WTC11 (cell line): Measurements from ENCODE around the gene RGL3. TPM values are rescaled to one million over a fixed set of nuclear protein-coding genes. Genes with fewer than 3 reads are reported as not detected.
A peak's percentile ranks its signal among the peaks of the same experiment; 100 is the strongest.

ENCODE experiments used
- ATAC-seq: fragments of 200-7000 bp; cut with Tn5 transposase; 2 replicates; pipeline ENCODE4 v1.10.0; 2021; ENCODE audit warnings: mild to moderate bottlenecking, moderate library complexity
- CTCF ChIA-PET: fragments of 300-600 bp; sonication (Branson Sonifier 250); formaldehyde crosslinking; loops from one replicate; lab custom pipeline; 2021; ENCODE audit warnings: antibody characterized with exemption; lab: Charles Lee
- POLR2A ChIA-PET: fragments of 350-600 bp; sonication (Branson Sonifier 250); formaldehyde crosslinking; loops from one replicate; lab custom pipeline; 2021; ENCODE audit warnings: antibody characterized with exemption; lab: Charles Lee
- DNase-seq: peaks from one replicate; pipeline ENCODE4 v3.0.0; 2021; ENCODE audit warnings: low spot score
- H3K27ac Mint-ChIP-seq: 2 replicates; pipeline ENCODE4 v1.8.0; 2021; ENCODE audit warnings: mixed read lengths
- H3K27me3 Mint-ChIP-seq: 2 replicates; pipeline ENCODE4 v1.8.0; 2021; ENCODE audit warnings: low read depth, mild to moderate bottlenecking, moderate library complexity, mixed read lengths
- H3K36me3 Mint-ChIP-seq: 2 replicates; pipeline ENCODE4 v1.8.0; 2021; ENCODE audit warnings: mixed read lengths
- H3K4me1 Mint-ChIP-seq: 2 replicates; pipeline ENCODE4 v1.8.0; 2022; ENCODE audit warnings: mixed read lengths
- H3K4me3 Mint-ChIP-seq: 2 replicates; pipeline ENCODE4 v1.8.0; 2021; ENCODE audit warnings: mild to moderate bottlenecking, moderate library complexity, mixed read lengths
- H3K9me3 Mint-ChIP-seq: 2 replicates; pipeline ENCODE4 v1.8.0; 2021; ENCODE audit warnings: mixed read lengths
- CREB1 ChIP-seq: sonication (generic); formaldehyde crosslinking; IDR thresholded peaks from 2 replicates; pipeline ENCODE4 v1.8.0; 2023; ENCODE audit warnings: mild to moderate bottlenecking, missing genetic modification reagents
- CREM ChIP-seq: sonication (generic); formaldehyde crosslinking; IDR thresholded peaks from 2 replicates; pipeline ENCODE4 v1.8.1; 2022; ENCODE audit warnings: mild to moderate bottlenecking, missing genetic modification reagents, moderate library complexity
- FOXP1 ChIP-seq: sonication (generic); formaldehyde crosslinking; IDR thresholded peaks from 2 replicates; pipeline ENCODE4 v1.8.0; 2022; ENCODE audit warnings: missing genetic modification reagents, mild to moderate bottlenecking, moderate library complexity, borderline replicate concordance
- JUN ChIP-seq: sonication (generic); formaldehyde crosslinking; IDR thresholded peaks from 2 replicates; pipeline ENCODE4 v1.8.0; 2023; ENCODE audit warnings: mild to moderate bottlenecking, missing genetic modification reagents
- NFYB ChIP-seq: sonication (generic); formaldehyde crosslinking; conservative IDR thresholded peaks from 2 replicates; pipeline ENCODE4 v1.8.0; 2022; ENCODE audit warnings: low read depth, missing genetic modification reagents
- SP1 ChIP-seq: sonication (generic); formaldehyde crosslinking; conservative IDR thresholded peaks from 2 replicates; pipeline ENCODE4 v1.8.1; 2022; ENCODE audit warnings: missing genetic modification reagents
- TEAD1 ChIP-seq: sonication (generic); formaldehyde crosslinking; IDR thresholded peaks from 2 replicates; pipeline ENCODE4 v1.8.0; 2022; ENCODE audit warnings: mild to moderate bottlenecking, missing genetic modification reagents
- ZBTB21 ChIP-seq: sonication (generic); formaldehyde crosslinking; IDR thresholded peaks from 2 replicates; pipeline ENCODE4 v1.8.1; 2023; ENCODE audit warnings: mild to moderate bottlenecking, missing genetic modification reagents, borderline replicate concordance
- ZNF219 ChIP-seq: sonication (generic); formaldehyde crosslinking; IDR thresholded peaks from 2 replicates; pipeline ENCODE4 v1.8.0; 2023; ENCODE audit warnings: missing genetic modification reagents, mild to moderate bottlenecking, borderline replicate concordance
- ZNF416 ChIP-seq: fragments of 250-450 bp; sonication (Bioruptor Pico); IDR thresholded peaks from 2 replicates; pipeline ENCODE4 v1.9.0; 2021; ENCODE audit warnings: mild to moderate bottlenecking, inconsistent platforms
- ZNF423 ChIP-seq: fragments of 250-450 bp; sonication (Bioruptor Pico); IDR thresholded peaks from 2 replicates; pipeline ENCODE4 v2.1.2; 2022; ENCODE audit warnings: mild to moderate bottlenecking, moderate library complexity
- total RNA-seq: library from RNA; stranded (reverse); gene quantifications from 3 replicates; pipeline ENCODE4 v1.2.3, GENCODE V29; 2021
- TF ChIP-seq, protein P1 (sequence below): sonication (generic); formaldehyde crosslinking; IDR thresholded peaks from 2 replicates; pipeline ENCODE4 v1.8.0; 2022; ENCODE audit warnings: mild to moderate bottlenecking, missing genetic modification reagents
- TF ChIP-seq, protein P2 (sequence below): sonication (generic); formaldehyde crosslinking; IDR thresholded peaks from 2 replicates; pipeline ENCODE4 v1.8.0; 2022; ENCODE audit warnings: missing genetic modification reagents
- TF ChIP-seq, protein P3 (sequence below): sonication (generic); formaldehyde crosslinking; IDR thresholded peaks from 2 replicates; pipeline ENCODE4 v1.8.1; 2023; ENCODE audit warnings: mild to moderate bottlenecking, moderate library complexity, missing genetic modification reagents
- TF ChIP-seq, protein P4 (sequence below): fragments of 250-450 bp; sonication (Bioruptor Pico); IDR thresholded peaks from 2 replicates; pipeline ENCODE4 v1.8.0; 2021; ENCODE audit warnings: mild to moderate bottlenecking
- TF ChIP-seq, protein P5 (sequence below): sonication (generic); formaldehyde crosslinking; conservative IDR thresholded peaks from 2 replicates; pipeline ENCODE4 v1.8.1; 2022; ENCODE audit warnings: mild to moderate bottlenecking, missing genetic modification reagents
- TF ChIP-seq, protein P6 (sequence below): sonication (generic); formaldehyde crosslinking; IDR thresholded peaks from 2 replicates; pipeline ENCODE4 v1.8.1; 2022; ENCODE audit warnings: mild to moderate bottlenecking, moderate library complexity, missing genetic modification reagents
- TF ChIP-seq, protein P7 (sequence below): fragments of 250-450 bp; sonication (Bioruptor Pico); IDR thresholded peaks from 2 replicates; pipeline ENCODE4 v1.9.0; 2021; ENCODE audit warnings: mild to moderate bottlenecking

Gene RGL3
- total RNA-seq, 1 experiment from 2014 or later: 69.0 TPM

DNA sequence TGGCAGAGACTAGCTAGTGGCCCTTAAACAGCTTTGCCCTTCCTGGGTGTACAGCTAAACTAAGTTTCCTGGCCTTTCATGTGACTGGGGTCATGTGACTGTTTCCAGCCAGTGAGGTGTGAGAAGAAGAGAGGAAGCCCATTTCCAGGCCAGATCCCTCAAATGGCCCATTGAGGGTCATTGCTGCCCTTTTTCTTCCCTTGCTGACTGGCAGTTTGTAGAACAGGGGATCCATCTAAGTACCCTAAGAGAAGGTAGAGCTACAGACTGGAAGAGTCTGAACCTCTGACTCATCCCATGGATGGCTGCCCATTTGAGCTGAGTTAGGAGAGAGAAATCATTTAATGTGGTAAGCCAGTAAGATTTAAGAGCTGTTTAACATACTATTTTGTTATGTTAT is 41.9 kb downstream of the RGL3 start (continued):
- TF ChIP-seq, protein P1, sequence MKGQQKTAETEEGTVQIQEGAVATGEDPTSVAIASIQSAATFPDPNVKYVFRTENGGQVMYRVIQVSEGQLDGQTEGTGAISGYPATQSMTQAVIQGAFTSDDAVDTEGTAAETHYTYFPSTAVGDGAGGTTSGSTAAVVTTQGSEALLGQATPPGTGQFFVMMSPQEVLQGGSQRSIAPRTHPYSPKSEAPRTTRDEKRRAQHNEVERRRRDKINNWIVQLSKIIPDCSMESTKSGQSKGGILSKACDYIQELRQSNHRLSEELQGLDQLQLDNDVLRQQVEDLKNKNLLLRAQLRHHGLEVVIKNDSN (CRISPR knock-in tag): peak; percentile 81
- TF ChIP-seq, all 79 proteins: peak for 2

DNA sequence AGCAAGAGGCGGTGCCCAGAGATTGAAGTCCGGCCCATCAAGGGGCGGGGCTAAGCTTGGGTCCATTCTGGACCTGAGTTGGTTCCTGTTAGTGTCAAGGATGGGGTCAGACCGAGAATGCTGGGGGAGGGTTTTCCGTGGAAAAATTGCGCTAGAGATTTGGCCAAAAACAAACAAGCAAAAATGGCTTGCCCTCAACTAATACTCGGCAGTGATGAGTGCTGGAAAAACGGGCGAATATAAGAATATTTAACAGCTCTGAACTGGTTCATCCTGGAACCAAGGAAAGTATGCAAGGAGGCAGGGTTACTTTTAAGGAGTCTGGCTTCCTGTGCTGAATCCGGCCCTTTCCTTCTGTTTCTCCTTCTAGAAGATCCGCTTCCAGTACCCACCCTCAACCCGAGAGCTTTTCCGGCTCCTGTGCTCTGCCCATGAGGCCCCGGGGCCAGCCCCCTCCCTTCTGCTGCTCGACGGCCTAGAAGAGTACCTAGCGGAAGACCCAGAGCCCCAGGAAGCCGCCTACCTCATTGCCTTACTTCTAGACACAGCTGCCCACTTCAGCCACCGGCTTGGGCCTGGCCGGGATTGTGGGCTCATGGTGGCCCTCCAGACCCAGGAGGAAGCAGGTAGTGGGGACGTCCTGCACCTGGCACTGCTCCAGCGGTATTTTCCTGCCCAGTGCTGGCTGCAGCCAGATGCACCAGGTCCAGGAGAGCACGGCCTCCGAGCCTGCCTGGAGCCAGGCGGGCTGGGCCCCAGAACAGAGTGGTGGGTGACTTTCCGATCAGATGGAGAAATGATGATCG is 43.8 kb downstream of the RGL3 start:
- TF ChIP-seq CREM (CRISPR knock-in tag) (0 out of 2 replicates have a peak, but pooled peaks have one; percentile 20), SP1 (CRISPR knock-in tag) (no peak), ZNF423 (CRISPR knock-in tag) (no peak), FOXP1 (CRISPR knock-in tag) (peak; percentile 70; the same call in 1 of the 2 replicates), JUN (CRISPR knock-in tag) (no peak)
- TF ChIP-seq, protein P2, sequence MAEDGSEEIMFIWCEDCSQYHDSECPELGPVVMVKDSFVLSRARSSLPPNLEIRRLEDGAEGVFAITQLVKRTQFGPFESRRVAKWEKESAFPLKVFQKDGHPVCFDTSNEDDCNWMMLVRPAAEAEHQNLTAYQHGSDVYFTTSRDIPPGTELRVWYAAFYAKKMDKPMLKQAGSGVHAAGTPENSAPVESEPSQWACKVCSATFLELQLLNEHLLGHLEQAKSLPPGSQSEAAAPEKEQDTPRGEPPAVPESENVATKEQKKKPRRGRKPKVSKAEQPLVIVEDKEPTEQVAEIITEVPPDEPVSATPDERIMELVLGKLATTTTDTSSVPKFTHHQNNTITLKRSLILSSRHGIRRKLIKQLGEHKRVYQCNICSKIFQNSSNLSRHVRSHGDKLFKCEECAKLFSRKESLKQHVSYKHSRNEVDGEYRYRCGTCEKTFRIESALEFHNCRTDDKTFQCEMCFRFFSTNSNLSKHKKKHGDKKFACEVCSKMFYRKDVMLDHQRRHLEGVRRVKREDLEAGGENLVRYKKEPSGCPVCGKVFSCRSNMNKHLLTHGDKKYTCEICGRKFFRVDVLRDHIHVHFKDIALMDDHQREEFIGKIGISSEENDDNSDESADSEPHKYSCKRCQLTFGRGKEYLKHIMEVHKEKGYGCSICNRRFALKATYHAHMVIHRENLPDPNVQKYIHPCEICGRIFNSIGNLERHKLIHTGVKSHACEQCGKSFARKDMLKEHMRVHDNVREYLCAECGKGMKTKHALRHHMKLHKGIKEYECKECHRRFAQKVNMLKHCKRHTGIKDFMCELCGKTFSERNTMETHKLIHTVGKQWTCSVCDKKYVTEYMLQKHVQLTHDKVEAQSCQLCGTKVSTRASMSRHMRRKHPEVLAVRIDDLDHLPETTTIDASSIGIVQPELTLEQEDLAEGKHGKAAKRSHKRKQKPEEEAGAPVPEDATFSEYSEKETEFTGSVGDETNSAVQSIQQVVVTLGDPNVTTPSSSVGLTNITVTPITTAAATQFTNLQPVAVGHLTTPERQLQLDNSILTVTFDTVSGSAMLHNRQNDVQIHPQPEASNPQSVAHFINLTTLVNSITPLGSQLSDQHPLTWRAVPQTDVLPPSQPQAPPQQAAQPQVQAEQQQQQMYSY (CRISPR knock-in tag): peak; percentile 77; the same call in 1 of the 2 replicates
- TF ChIP-seq, protein P3, sequence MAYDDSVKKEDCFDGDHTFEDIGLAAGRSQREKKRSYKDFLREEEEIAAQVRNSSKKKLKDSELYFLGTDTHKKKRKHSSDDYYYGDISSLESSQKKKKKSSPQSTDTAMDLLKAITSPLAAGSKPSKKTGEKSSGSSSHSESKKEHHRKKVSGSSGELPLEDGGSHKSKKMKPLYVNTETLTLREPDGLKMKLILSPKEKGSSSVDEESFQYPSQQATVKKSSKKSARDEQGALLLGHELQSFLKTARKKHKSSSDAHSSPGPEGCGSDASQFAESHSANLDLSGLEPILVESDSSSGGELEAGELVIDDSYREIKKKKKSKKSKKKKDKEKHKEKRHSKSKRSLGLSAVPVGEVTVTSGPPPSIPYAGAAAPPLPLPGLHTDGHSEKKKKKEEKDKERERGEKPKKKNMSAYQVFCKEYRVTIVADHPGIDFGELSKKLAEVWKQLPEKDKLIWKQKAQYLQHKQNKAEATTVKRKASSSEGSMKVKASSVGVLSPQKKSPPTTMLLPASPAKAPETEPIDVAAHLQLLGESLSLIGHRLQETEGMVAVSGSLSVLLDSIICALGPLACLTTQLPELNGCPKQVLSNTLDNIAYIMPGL (CRISPR knock-in tag): peak; percentile 42; the same call in 1 of the 2 replicates
- TF ChIP-seq, protein P4, sequence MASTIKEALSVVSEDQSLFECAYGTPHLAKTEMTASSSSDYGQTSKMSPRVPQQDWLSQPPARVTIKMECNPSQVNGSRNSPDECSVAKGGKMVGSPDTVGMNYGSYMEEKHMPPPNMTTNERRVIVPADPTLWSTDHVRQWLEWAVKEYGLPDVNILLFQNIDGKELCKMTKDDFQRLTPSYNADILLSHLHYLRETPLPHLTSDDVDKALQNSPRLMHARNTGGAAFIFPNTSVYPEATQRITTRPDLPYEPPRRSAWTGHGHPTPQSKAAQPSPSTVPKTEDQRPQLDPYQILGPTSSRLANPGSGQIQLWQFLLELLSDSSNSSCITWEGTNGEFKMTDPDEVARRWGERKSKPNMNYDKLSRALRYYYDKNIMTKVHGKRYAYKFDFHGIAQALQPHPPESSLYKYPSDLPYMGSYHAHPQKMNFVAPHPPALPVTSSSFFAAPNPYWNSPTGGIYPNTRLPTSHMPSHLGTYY: no peak
- DNase-seq: peak; percentile 63
- peaks cover 24% of the 10 kb centered on the region for H3K4me1 Mint-ChIP-seq
- H3K27ac Mint-ChIP-seq: no peak overlapping the region; the same call in 1 of the 2 replicates
- H3K9me3 Mint-ChIP-seq: peaks cover 3% of the 10 kb centered on the region; the same call in 1 of the 2 replicates
- ATAC-seq: peak; percentile 11
- ChIA-PET CTCF (interaction anchor here (0.6 to 4.6 kb wide), 27 partner anchors 8 to 325 kb away, joined by 3 to 59 read pairs (median 6); partner anchors contain the start of genes CCDC159, CNN1, ECSIT and EPOR), POLR2A (interaction anchor here (0.5 to 3.1 kb wide), 10 partner anchors 8 to 143 kb away, joined by 3 to 16 read pairs (median 5); partner anchors contain the start of genes CCDC159, EPOR, RAB3D and RGL3)
- H3K36me3 Mint-ChIP-seq: peaks cover 10% of the 10 kb centered on the region
- peaks cover 3% of the 10 kb centered on the region; the same call in 1 of the 2 replicates for H3K27me3 Mint-ChIP-seq
- no peak overlapping the region for H3K4me3 Mint-ChIP-seq

DNA sequence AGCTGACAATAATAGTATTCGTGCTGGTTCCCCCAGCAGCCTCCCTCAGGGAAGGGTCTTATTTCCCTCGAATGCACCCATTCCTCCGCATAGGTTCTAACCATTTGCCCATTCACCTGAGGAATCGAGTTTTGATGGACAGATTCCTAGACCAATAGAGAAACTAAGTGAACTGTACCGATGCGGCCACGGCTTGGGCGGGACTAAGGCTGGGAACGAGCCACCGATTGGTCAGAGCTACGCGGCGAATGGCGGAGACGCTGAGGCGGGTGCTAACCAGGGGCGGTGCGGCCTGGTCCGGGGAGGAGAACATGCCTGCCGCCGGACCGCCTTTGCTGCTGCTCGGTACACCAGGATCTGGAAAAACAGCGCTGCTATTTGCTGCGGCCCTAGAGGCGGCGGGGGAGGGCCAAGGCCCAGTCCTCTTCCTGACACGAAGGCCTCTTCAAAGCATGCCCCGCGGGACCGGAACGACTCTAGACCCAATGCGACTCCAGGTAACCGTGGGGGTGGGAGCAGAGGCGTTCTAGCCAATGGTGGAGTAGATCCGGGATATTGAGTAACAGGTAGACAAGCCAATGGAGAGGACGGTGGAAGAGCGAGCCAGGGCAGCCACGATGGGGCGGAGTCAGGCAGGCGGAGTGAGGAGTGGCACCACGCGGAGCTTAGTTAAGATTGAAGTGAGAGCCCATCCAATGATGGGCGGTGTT is 44.5 kb downstream of the RGL3 start, which contains the start of gene SWSAP1:
Gene SWSAP1, plus strand, starts transcription at position 234 of the 710 bp plus-strand sequence. Its CDS starts 15 bp downstream, at position 249.
- POLR2A ChIA-PET: interaction anchor here (0.5 to 3.1 kb wide), 12 partner anchors 9 to 144 kb away, joined by 3 to 16 read pairs (median 5); partner anchors contain the start of genes CCDC159, EPOR, ODAD3 and PRKCSH
- peaks cover 6% of the 10 kb centered on the region for H3K36me3 Mint-ChIP-seq
- no peak within 1 kb of the TSS; the same call in 1 of the 2 replicates for H3K27ac Mint-ChIP-seq
- H3K9me3 Mint-ChIP-seq: no peaks in the 10 kb centered on the region
- no peaks in the 10 kb centered on the region for H3K27me3 Mint-ChIP-seq
- CTCF ChIA-PET: interaction anchor here (0.6 to 4.6 kb wide), 27 partner anchors 9 to 326 kb away, joined by 3 to 59 read pairs (median 6); partner anchors contain the start of genes CCDC159, CNN1, ECSIT and EPOR
- H3K4me3 Mint-ChIP-seq: no peak within 1 kb of the TSS
- peaks cover 19% of the 10 kb centered on the region for H3K4me1 Mint-ChIP-seq
- ATAC-seq (peak; percentile 93), DNase-seq (peak; percentile 98)
- TF ChIP-seq ZBTB21 (CRISPR knock-in tag) (no peak), TEAD1 (CRISPR knock-in tag) (0 out of 2 replicates have a peak, but pooled peaks have one; percentile 68), ZNF219 (CRISPR knock-in tag) (no peak), ZNF416 (CRISPR knock-in tag) (0 out of 2 replicates have a peak, but pooled peaks have one; percentile 17), NFYB (CRISPR knock-in tag) (peak; percentile 83), CREB1 (CRISPR knock-in tag) (peak; percentile 56; the same call in 1 of the 2 replicates)
- TF ChIP-seq, protein P5, sequence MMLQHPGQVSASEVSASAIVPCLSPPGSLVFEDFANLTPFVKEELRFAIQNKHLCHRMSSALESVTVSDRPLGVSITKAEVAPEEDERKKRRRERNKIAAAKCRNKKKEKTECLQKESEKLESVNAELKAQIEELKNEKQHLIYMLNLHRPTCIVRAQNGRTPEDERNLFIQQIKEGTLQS (CRISPR knock-in tag): no peak
- TF ChIP-seq, protein P1 (CRISPR knock-in tag): 0 out of 2 replicates have a peak, but pooled peaks have one; percentile 25
- TF ChIP-seq, protein P6, sequence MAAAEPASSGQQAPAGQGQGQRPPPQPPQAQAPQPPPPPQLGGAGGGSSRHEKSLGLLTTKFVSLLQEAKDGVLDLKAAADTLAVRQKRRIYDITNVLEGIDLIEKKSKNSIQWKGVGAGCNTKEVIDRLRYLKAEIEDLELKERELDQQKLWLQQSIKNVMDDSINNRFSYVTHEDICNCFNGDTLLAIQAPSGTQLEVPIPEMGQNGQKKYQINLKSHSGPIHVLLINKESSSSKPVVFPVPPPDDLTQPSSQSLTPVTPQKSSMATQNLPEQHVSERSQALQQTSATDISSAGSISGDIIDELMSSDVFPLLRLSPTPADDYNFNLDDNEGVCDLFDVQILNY (CRISPR knock-in tag): peak; percentile 27; the same call in 1 of the 2 replicates
- TF ChIP-seq, protein P7, sequence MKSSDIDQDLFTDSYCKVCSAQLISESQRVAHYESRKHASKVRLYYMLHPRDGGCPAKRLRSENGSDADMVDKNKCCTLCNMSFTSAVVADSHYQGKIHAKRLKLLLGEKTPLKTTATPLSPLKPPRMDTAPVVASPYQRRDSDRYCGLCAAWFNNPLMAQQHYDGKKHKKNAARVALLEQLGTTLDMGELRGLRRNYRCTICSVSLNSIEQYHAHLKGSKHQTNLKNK (CRISPR knock-in tag): 0 out of 2 replicates have a peak, but pooled peaks have one; percentile 42
